Measurements from ENCODE around the gene CLIC4.
"Not testable (repeated sequence)": the region's sequence is repeated elsewhere in the genome, so short reads cannot be mapped to it uniquely, and the experiment has no call there.

Gene CLIC4

GRCh38 chr1:24720152-24720551, 25.1 kb upstream of the CLIC4 start:
- DNase-seq = no peak

GRCh38 chr1:24721533-24721932, 23.7 kb upstream of the CLIC4 start:
- no peak for DNase-seq

- DNase-seq = not testable (repeated sequence)
Measured at GRCh38 chr1:24722073-24723035, 22.9 kb upstream of the CLIC4 start.

- peak; percentile 44 for DNase-seq
Measured at GRCh38 chr1:24724345-24725208, 20.7 kb upstream of the CLIC4 start.

GRCh38 chr1:24725209-24725651, 20.0 kb upstream of the CLIC4 start:
- DNase-seq = no peak

GRCh38 chr1:24726741-24727140, 18.5 kb upstream of the CLIC4 start:
- no peak for DNase-seq

- DNase-seq = no peak
Measured at GRCh38 chr1:24727501-24728216, 17.6 kb upstream of the CLIC4 start.

- DNase-seq = no peak
Measured at GRCh38 chr1:24728982-24729381, 16.3 kb upstream of the CLIC4 start.

- no peak for DNase-seq
Measured at GRCh38 chr1:24732186-24732885, 12.9 kb upstream of the CLIC4 start.

GRCh38 chr1:24733342-24733741, 11.9 kb upstream of the CLIC4 start:
- DNase-seq = not testable (repeated sequence)

GRCh38 chr1:24735156-24735508, 10.1 kb upstream of the CLIC4 start:
- DNase-seq = peak; percentile 73

- peak; percentile 98 for DNase-seq
Measured at GRCh38 chr1:24735509-24736375, 9.5 kb upstream of the CLIC4 start.

GRCh38 chr1:24737368-24738117, 7.7 kb upstream of the CLIC4 start:
- DNase-seq = no peak

GRCh38 chr1:24739241-24739640, 6.0 kb upstream of the CLIC4 start:
- no peak for DNase-seq

GRCh38 chr1:24742090-24742938, 2.9 kb upstream of the CLIC4 start:
- peak; percentile 44 for DNase-seq

GRCh38 chr1:24743404-24744211, 1.6 kb upstream of the CLIC4 start:
- DNase-seq = peak; percentile 98

- peak; percentile 59 for DNase-seq
Measured at GRCh38 chr1:24745711-24746413, 615 bp downstream of the CLIC4 start.
